SK-N-SH (cell line): ENCODE measurements around the gene CYP11A1. TPM values are rescaled to one million over a fixed set of nuclear protein-coding genes. Genes with fewer than 3 reads are reported as not detected.

ENCODE experiments used
- CTCF ChIA-PET: fragments of 300-600, 350-600 bp; formaldehyde crosslinking; extraction: SDS; loops from one replicate; lab custom pipeline; 2021; lab: Yijun Ruan, JAX
- POLR2A ChIA-PET: fragments of 350-600 bp; sonication (Branson Sonifier 250); formaldehyde crosslinking; extraction: SDS; loops from one replicate; lab custom pipeline; 2020; ENCODE audit warnings: antibody characterized with exemption, inconsistent platforms; lab: Yijun Ruan, JAX
- DNase-seq: peaks from one replicate; pipeline ENCODE4 v3.0.0; 2012
- H2AFZ ChIP-seq: fragments of 200-600 bp; sonication (generic); 2 replicates; pipeline ENCODE4 v1.8.1; 2016; ENCODE audit warnings: antibody characterized with exemption, mild to moderate bottlenecking, low read depth
- H3F3A ChIP-seq: fragments of 200-600 bp; sonication (generic); replicated peaks from 2 replicates; pipeline ENCODE3; 2016; ENCODE audit warnings: antibody characterized with exemption, mild to moderate bottlenecking; ENCODE audit not compliant: insufficient read depth
- H3K27ac ChIP-seq, 2 experiments: fragments of 200-500 bp in 1 of 2; fragments of 200-600 bp in 1 of 2; sonication (Bioruptor generic) in 1 of 2; sonication (generic), shearing (Covaris generic) in 1 of 2; 2 replicates each; pipeline versions ENCODE4 v1.5.1 to v1.6.1; 2014 to 2016; ENCODE audit warnings: low read depth in 2 of 2, inconsistent platforms in 1 of 2, low read length in 1 of 2, mild to moderate bottlenecking in 1 of 2, mixed read lengths in 1 of 2
- H3K27me3 ChIP-seq: fragments of 200-600 bp; sonication (generic), shearing (Covaris generic); 2 replicates; pipeline ENCODE4 v1.6.1; 2016; ENCODE audit warnings: mixed run types; ENCODE audit not compliant: insufficient read depth
- H3K36me3 ChIP-seq, 2 experiments: fragments of 200-500 bp in 1 of 2; fragments of 200-600 bp in 1 of 2; sonication (Bioruptor generic) in 1 of 2; sonication (generic) in 1 of 2; replicated peaks in 1 of 2; 2 replicates each; pipeline versions ENCODE3 to v1.5.1; 2014 to 2016; ENCODE audit warnings: low read length in 1 of 2, mild to moderate bottlenecking in 1 of 2; ENCODE audit not compliant: insufficient read depth in 2 of 2, control insufficient read depth in 1 of 2
- H3K4me1 ChIP-seq, 2 experiments: fragments of 200-500 bp in 1 of 2; fragments of 200-600 bp in 1 of 2; sonication (Bioruptor generic) in 1 of 2; sonication (generic), shearing (Covaris generic) in 1 of 2; 2 replicates each; pipeline versions ENCODE4 v1.5.1 to v1.6.1; 2014 to 2016; ENCODE audit warnings: low read depth in 1 of 2, low read length in 1 of 2, mixed run types in 1 of 2; ENCODE audit not compliant: insufficient read depth in 2 of 2, control insufficient read depth in 1 of 2
- H3K4me2 ChIP-seq: fragments of 200-600 bp; sonication (generic), shearing (Covaris generic); 2 replicates; pipeline ENCODE4 v1.6.1; 2017; ENCODE audit warnings: mixed run types
- H3K4me3 ChIP-seq, 2 experiments: fragments of 200-500 bp in 1 of 2; fragments of 200-600 bp in 1 of 2; sonication (Bioruptor generic) in 1 of 2; sonication (generic), shearing (Covaris generic) in 1 of 2; 2 replicates each; pipeline versions ENCODE4 v1.5.1 to v1.8.1; 2014 to 2016; ENCODE audit warnings: low read depth in 2 of 2, inconsistent platforms in 1 of 2, low read length in 1 of 2, mild to moderate bottlenecking in 1 of 2, mixed read lengths in 1 of 2, moderate library complexity in 1 of 2
- H3K79me2 ChIP-seq: fragments of 200-600 bp; sonication (generic); 2 replicates; pipeline ENCODE4 v1.8.1; 2017; ENCODE audit warnings: mild to moderate bottlenecking; ENCODE audit not compliant: insufficient read depth
- H3K9ac ChIP-seq: fragments of 200-600 bp; sonication (generic); 2 replicates; pipeline ENCODE4 v1.6.1; 2017; ENCODE audit warnings: mixed run types
- H3K9me2 ChIP-seq: fragments of 200-600 bp; sonication (generic); 2 replicates; pipeline ENCODE4 v1.6.1; 2017; ENCODE audit warnings: mixed run types
- H3K9me3 ChIP-seq: fragments of 200-600 bp; sonication (generic); 2 replicates; pipeline ENCODE4 v1.6.1; 2017; ENCODE audit warnings: mixed run types, mild to moderate bottlenecking, moderate library complexity
- H4K20me1 ChIP-seq: fragments of 200-600 bp; sonication (generic); 2 replicates; pipeline ENCODE4 v1.6.1; 2017; ENCODE audit warnings: mild to moderate bottlenecking, mixed run types; ENCODE audit not compliant: insufficient read depth
- CHD2 ChIP-seq: fragments of 150-350 bp; IDR thresholded peaks from 2 replicates; pipeline ENCODE4 v1.6.1; 2018; ENCODE audit warnings: low read length; ENCODE audit not compliant: partially characterized antibody
- ELF1 ChIP-seq: IDR thresholded peaks from 2 replicates; pipeline ENCODE4 v1.4.0; 2012
- EP300 ChIP-seq, 2 experiments: IDR thresholded peaks; 2 replicates each; pipeline versions ENCODE4 v1.4.0 to v1.6.1; 2012; ENCODE audit warnings: borderline replicate concordance in 1 of 2, low read depth in 1 of 2, low read length in 1 of 2
- EZH2phosphoT487 ChIP-seq: fragments of 200-600 bp; sonication (generic); IDR thresholded peaks from 2 replicates; pipeline ENCODE4 v1.6.1; 2017; ENCODE audit warnings: low read depth, mixed run types, mild to moderate bottlenecking, antibody characterized with exemption, moderate library complexity, borderline replicate concordance
- MXI1 ChIP-seq: IDR thresholded peaks from 2 replicates; pipeline ENCODE4 v1.6.1; 2012; ENCODE audit warnings: mild to moderate bottlenecking, low read depth, low read length, improper control_type of control experiment
- NFIC ChIP-seq: IDR thresholded peaks from 2 replicates; pipeline ENCODE4 v1.4.0; 2012; ENCODE audit warnings: borderline replicate concordance
- RCOR1 ChIP-seq: fragments of 150-350 bp; IDR thresholded peaks from 2 replicates; pipeline ENCODE4 v1.6.1; 2017; ENCODE audit warnings: antibody characterized with exemption, low read length
- RXRA ChIP-seq: IDR thresholded peaks from 2 replicates; pipeline ENCODE4 v1.4.0; 2012; ENCODE audit warnings: low read depth, mild to moderate bottlenecking, borderline replicate concordance
- SIN3A ChIP-seq: IDR thresholded peaks from 2 replicates; pipeline ENCODE4 v1.6.1; 2012; ENCODE audit warnings: low read depth, mild to moderate bottlenecking, low read length, moderate library complexity, borderline replicate concordance
- SMC3 ChIP-seq: IDR thresholded peaks from 2 replicates; pipeline ENCODE4 v1.6.1; 2012; ENCODE audit warnings: low read depth, low read length, improper control_type of control experiment
- TEAD4 ChIP-seq: IDR thresholded peaks from 2 replicates; pipeline ENCODE4 v1.4.0; 2012; ENCODE audit warnings: mild to moderate bottlenecking, borderline replicate concordance; ENCODE audit not compliant: insufficient read depth
- YY1 ChIP-seq: IDR thresholded peaks from 2 replicates; pipeline ENCODE4 v1.4.0; 2012; ENCODE audit warnings: low read depth, mild to moderate bottlenecking
- WGBS: methylation state at CpG from one replicate; pipeline ENCODE4 v1.1.6; 2017; ENCODE audit warnings: low lambda C conversion rate; 5-methylcytosine and 5-hydroxymethylcytosine counted together
- polyA plus RNA-seq, 3 experiments: library from polyadenylated mRNA; depleted of rRNA; stranded (reverse); fragments of >200 nt; gene quantifications; 2 replicates each; pipeline ENCODE4 v1.2.3, GENCODE V29; 2012
- TF ChIP-seq, protein P1 (sequence below): IDR thresholded peaks from 2 replicates; pipeline ENCODE4 v1.6.1; 2012; ENCODE audit warnings: mild to moderate bottlenecking, low read depth, low read length, moderate library complexity
- TF ChIP-seq, protein P2 (sequence below): IDR thresholded peaks from 2 replicates; pipeline ENCODE4 v1.4.0; 2012; ENCODE audit warnings: low read depth, borderline replicate concordance
- TF ChIP-seq, protein P3 (sequence below): fragments of 150-350 bp; IDR thresholded peaks from 2 replicates; pipeline ENCODE4 v1.6.1; 2016; ENCODE audit warnings: mild to moderate bottlenecking, low read depth, low read length

Gene CYP11A1
- polyA plus RNA-seq, 1 of the 3 experiments (the other 2 are of a cell fraction) = 0.08 TPM

GRCh38 chr15:74301583-74302361 lies 65.7 kb downstream of the CYP11A1 start (continued):
- TF ChIP-seq, protein P1, sequence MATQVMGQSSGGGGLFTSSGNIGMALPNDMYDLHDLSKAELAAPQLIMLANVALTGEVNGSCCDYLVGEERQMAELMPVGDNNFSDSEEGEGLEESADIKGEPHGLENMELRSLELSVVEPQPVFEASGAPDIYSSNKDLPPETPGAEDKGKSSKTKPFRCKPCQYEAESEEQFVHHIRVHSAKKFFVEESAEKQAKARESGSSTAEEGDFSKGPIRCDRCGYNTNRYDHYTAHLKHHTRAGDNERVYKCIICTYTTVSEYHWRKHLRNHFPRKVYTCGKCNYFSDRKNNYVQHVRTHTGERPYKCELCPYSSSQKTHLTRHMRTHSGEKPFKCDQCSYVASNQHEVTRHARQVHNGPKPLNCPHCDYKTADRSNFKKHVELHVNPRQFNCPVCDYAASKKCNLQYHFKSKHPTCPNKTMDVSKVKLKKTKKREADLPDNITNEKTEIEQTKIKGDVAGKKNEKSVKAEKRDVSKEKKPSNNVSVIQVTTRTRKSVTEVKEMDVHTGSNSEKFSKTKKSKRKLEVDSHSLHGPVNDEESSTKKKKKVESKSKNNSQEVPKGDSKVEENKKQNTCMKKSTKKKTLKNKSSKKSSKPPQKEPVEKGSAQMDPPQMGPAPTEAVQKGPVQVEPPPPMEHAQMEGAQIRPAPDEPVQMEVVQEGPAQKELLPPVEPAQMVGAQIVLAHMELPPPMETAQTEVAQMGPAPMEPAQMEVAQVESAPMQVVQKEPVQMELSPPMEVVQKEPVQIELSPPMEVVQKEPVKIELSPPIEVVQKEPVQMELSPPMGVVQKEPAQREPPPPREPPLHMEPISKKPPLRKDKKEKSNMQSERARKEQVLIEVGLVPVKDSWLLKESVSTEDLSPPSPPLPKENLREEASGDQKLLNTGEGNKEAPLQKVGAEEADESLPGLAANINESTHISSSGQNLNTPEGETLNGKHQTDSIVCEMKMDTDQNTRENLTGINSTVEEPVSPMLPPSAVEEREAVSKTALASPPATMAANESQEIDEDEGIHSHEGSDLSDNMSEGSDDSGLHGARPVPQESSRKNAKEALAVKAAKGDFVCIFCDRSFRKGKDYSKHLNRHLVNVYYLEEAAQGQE = no peak
- no peak for TF ChIP-seq RXRA

GRCh38 chr15:74300057-74300795 lies 67.2 kb downstream of the CYP11A1 start:
- H3K4me1 ChIP-seq = peaks cover 0 to 52% of the 10 kb centered on the region in 2 experiments; a peak in 2 of 4 replicates
- H3K9me2 ChIP-seq = no peaks in the 10 kb centered on the region
- H3K9me3 ChIP-seq = no peaks in the 10 kb centered on the region
- ChIA-PET POLR2A (interaction anchor here (1.0 to 1.2 kb wide), 2 partner anchors 76 to 79 kb away, joined by 3 read pairs; no protein-coding TSS in a partner anchor), CTCF (interaction anchor here (0.7 to 7.2 kb wide), 8 partner anchors 7 to 172 kb away, joined by 3 to 69 read pairs (median 7); partner anchors contain the start of genes ISLR2 and STRA6)
- no peak for DNase-seq
- H3K36me3 ChIP-seq = no peaks in the 10 kb centered on the region
- H4K20me1 ChIP-seq = no peaks in the 10 kb centered on the region
- 84% methylated on average over 16 of the region's 26 CpGs for WGBS
- no peak overlapping the region for H3K4me2 ChIP-seq
- H3K9ac ChIP-seq = no peak overlapping the region
- no peaks in the 10 kb centered on the region for H3F3A ChIP-seq
- H3K27me3 ChIP-seq = no peaks in the 10 kb centered on the region
- no peaks in the 10 kb centered on the region for H3K79me2 ChIP-seq
- no peak overlapping the region for H3K4me3 ChIP-seq
- H3K27ac ChIP-seq = peak overlapping the region in 1 of 2 experiments; percentile 1; a peak in 1 of 4 replicates
- no peak overlapping the region for H2AFZ ChIP-seq
- TF ChIP-seq NFIC (no peak), RCOR1 (no peak), SIN3A (no peak), MXI1 (no peak), ELF1 (no peak), YY1 (no peak), SMC3 (no peak), EZH2phosphoT487 (no peak), CHD2 (no peak), EP300 (IDR thresholded peaks at IDR 0.05; ENCODE audit: borderline replicate concordance in 1 of 2, low read depth in 1 of 2, low read length in 1 of 2) (no peak), TEAD4 (no peak), RXRA (no peak)
- TF ChIP-seq, protein P1 = no peak
- TF ChIP-seq, protein P2, sequence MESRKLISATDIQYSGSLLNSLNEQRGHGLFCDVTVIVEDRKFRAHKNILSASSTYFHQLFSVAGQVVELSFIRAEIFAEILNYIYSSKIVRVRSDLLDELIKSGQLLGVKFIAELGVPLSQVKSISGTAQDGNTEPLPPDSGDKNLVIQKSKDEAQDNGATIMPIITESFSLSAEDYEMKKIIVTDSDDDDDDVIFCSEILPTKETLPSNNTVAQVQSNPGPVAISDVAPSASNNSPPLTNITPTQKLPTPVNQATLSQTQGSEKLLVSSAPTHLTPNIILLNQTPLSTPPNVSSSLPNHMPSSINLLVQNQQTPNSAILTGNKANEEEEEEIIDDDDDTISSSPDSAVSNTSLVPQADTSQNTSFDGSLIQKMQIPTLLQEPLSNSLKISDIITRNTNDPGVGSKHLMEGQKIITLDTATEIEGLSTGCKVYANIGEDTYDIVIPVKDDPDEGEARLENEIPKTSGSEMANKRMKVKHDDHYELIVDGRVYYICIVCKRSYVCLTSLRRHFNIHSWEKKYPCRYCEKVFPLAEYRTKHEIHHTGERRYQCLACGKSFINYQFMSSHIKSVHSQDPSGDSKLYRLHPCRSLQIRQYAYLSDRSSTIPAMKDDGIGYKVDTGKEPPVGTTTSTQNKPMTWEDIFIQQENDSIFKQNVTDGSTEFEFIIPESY = no peak
- TF ChIP-seq, protein P3, sequence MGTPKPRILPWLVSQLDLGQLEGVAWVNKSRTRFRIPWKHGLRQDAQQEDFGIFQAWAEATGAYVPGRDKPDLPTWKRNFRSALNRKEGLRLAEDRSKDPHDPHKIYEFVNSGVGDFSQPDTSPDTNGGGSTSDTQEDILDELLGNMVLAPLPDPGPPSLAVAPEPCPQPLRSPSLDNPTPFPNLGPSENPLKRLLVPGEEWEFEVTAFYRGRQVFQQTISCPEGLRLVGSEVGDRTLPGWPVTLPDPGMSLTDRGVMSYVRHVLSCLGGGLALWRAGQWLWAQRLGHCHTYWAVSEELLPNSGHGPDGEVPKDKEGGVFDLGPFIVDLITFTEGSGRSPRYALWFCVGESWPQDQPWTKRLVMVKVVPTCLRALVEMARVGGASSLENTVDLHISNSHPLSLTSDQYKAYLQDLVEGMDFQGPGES = no peak
